ENCODE data around the gene TXNDC9.
"Not testable (repeated sequence)": the region's sequence is repeated elsewhere in the genome, so short reads cannot be mapped to it uniquely, and the experiment has no call there.

TXNDC9 gene

DNA sequence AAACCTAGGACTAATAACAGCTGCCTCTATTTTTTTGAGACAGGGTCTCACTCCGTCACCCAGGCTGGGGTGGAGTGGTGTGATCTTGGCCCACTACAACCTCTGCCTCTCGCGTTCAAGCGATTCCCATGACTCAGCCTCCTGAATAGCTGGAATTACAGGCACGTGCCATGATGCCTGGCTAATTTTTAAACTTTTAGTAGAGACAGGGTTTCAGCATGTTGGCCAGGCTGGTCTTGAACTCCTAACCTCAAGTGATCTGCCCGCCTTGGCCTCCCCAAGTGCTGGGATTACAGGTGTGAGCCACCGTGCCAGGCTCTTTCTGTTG, 18.3 kb downstream of the TXNDC9 start:
- DNase-seq: not testable (repeated sequence)

DNA sequence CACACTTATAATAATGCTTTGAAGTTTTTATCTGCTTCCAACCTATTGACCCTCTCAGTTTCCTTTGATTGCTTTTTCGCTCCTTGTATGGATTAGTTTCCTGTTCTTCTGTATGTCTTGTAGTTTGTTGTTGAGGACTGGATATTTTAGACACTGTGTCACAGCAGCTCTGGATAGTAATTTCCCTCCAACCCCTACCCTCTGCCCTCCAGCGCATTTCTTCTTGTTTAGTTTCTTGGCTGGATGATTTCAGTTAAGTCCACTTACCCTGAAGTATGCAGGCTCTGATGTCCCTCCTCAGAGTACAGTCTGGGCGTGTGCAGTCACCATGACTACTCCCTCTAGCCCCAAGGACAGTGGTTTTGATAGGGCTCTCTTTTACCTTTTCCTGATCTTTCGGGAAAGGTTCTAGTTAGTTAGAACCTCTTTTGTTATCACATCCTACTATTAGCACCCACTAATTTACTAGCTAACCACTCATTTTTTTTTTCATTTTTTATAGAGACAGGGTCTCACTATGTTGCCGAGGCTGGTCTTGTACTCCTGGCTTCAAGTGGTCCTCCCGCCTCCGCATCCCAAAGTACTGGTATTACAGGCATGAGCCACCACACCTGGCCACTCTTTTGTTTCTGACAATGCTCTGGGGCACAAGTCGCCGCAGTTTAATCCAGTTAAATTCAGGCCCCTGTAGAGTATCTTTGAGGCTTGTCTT, 18.8 kb downstream of the TXNDC9 start:
- DNase-seq: no peak

DNA sequence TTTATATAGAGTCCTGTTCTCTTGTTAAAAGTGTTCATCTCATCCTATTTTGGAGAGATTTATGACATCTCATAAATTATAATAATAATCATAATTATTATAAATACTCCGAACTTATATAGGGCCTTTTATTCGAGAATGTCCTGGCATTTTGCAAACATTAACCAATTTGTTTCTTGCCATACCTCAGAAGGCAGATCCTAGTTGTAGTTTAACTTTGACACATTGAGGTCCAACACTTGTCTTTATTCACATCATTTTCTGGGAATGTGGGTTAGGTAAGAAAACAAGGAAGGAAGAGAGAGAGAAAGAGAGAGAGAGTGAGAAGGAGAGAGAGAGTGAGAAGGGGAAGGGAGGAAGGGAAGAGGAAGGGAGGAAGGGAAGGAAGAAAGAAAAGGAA, 35.0 kb downstream of the TXNDC9 start, which contains the start of gene LYG1:
TSS of gene LYG1 (minus strand) at position 101 of the 400 bp plus-strand sequence. CDS start 5,527 bp downstream, outside the sequence.
- DNase-seq: not testable (repeated sequence)

DNA sequence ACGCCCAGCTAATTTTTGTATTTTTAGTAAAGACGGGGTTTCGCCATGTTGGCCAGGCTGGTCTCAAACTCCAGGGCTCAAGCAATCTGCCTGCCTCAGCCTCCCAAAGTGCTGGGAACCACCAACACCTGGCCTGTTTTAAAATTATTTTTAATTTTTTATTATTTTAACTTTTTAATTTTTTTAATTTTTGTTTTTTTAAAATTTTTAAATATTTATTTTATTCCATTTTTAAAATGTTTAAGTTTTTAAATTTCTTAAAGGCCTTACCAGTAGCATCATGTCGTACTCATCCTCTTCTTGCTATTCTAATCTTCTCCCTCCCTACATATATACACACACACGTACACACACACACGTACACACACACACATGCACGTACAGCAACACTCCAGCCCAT, 36.6 kb downstream of the TXNDC9 start:
- no peak for DNase-seq

DNA sequence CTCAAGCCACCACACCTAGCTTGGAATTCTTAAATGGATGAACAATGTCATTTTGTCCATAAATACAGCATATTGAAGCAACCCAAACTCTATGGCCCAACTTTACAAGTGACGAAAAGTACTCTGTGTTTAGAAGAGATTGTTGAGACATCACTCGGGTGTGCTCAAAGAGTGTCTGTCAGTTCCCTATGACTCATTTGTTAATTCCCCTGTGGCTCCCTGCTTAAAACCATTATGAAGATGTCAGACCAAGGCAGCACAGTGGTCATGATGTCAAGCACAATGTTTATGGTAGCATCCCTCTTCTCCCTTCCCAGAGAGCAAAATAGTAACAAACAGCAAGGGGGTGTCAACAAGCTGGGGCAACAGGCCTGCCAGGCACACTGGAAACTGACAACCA, 38.1 kb downstream of the TXNDC9 start:
- no peak for DNase-seq

DNA sequence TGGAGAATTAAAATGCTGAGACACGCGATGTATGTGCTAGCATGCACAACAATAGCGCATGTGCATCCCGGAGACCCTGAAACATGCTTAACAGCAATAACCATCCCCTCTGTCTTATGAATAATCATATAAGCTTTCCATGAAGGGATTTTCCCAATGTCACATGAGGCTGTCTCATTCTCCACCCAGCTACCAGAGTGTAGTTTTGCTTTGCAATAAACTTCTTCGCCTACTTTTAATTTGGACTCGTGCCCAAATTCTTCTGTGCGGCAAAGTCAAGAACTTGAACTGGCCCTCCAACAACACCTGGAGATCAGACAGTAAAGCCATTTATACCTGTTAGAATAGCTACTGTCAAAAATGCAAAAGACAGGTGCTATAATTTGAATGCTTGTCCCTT, 50.6 kb downstream of the TXNDC9 start:
- no peak for DNase-seq

DNA sequence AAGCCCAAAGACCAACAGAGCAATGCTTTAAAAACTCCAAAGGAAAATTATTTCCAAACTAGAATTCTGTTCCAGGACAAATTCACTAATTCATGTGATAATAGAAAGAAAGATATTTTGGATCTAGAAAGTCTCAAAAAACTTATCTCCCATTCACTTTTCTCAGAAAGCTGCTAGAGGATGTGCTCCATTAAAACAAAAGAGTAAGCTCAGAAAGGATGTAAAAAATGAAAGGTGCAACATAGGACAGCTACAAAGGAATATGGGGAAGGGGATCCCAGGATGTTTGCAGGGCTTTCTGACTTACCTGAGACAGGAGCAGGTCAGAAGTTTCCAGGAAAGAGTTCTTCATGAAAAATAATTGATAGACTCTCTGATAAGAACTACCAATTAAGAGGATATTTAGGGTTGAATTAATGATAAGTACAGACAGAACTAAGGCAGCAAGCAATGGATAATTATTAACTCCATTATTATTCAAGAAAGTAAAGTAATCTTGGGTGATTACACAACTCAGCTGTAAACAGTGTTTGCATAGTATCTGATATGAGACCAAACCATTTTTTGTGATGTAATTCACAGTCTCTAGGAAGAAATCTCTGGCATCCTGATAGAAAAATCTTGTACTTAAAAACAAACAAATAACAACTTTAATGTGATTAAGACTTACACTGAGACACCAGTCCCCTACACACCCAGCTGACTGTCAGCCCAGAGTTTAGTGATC, 56.0 kb downstream of the TXNDC9 start:
- DNase-seq: no peak

DNA sequence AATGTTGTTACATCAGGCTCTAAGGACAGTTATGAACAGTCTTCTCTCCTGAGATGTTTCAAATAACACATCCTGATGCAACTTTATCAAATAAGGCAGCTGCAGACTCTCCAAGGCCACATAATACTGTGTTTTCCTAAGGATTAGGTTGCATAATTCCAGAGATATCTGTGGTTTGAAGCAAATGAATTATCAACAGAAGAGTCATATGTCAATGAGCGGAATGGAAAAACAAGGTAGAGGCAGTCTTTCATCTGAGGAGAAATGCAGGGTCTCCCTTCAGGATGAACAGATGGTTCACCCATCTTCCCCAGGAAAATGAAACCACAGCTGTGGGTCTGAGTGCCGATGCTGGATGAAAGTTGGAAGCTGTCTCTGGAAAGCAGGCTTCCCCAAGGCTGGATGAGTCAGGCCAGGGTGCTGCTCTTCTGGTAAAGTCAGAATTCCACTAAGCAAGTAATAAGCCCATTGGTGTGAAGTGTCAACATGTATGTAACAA, 57.3 kb downstream of the TXNDC9 start:
- no peak for DNase-seq

DNA sequence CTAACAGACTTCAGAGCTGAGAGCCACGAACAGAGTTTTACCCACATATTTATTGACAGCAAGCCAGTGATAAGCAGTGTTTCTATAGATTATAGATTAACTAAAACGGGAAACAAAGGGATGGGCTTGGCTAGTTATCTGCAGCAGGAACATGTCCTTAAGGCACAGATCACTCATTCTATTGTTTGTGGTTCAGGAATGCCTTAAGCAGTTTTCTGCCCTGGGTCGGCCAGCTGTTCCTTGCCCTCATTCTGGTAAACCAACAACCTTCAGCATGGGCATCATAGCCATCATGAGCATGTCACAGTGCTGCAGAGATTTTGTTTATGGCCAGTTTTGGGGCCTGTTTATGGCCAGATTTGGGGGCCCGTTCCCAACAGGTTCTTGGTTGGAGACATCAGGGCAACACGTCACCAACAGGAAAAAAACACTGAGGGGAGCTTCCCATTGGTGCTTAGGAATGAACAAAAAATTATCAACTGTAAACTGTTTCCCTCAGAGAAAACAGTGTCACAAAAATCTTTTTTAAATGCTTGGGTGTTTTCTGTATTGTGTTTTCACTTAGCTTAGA, 57.9 kb downstream of the TXNDC9 start:
- DNase-seq: not testable (repeated sequence)

DNA sequence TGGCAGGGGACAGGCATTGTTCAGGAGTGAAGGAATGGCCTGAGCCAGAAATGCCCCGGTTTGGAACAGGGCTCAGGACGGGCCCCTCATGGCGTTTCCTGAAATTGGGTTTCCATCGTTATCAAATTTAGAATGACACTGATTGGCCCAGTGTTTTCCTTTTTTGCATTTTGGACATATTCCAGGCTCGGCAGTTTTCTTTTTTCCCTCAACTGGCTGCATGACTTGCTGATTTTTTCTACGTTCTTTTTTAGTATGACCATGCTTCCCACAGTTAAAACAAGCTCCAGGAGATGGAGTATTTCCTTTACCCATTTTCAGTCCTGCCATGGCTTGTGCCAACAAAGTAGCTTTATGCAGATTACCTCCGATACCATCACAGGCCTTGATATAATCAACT, 60.3 kb downstream of the TXNDC9 start:
- no peak for DNase-seq

All from central memory CD4-positive, alpha-beta T cell (primary cell).